Left lung (tissue), 10 donors: ENCODE data around the gene GTF2F1. TPM values are rescaled to one million over a fixed set of nuclear protein-coding genes. Genes with fewer than 3 reads are reported as not detected.

Experiments
- ATAC-seq: fragments of 200-7000 bp; cut with Tn5 transposase; one replicate; pipeline ENCODE4 v1.9.1; 2020; ENCODE audit warnings: moderate library complexity
- DNase-seq, 4 donors: peaks; one replicate each; pipeline ENCODE4 v3.0.0-alpha.2; 2013 to 2020
- H3K27ac ChIP-seq, 2 donors: fragments of 200-600 bp; sonication (generic) in 1 of 2; one replicate each; pipeline versions ENCODE4 v1.5.0 to v1.8.0; 2020 to 2021
- H3K27me3 ChIP-seq, 2 donors: fragments of 200-600 bp; sonication (generic) in 1 of 2; one replicate each; pipeline versions ENCODE4 v1.5.0 to v1.8.0; 2020 to 2021
- H3K36me3 ChIP-seq, 2 donors: fragments of 200-600 bp; sonication (generic) in 1 of 2; one replicate each; pipeline versions ENCODE4 v1.5.0 to v1.8.0; 2020 to 2021
- H3K4me1 ChIP-seq, 2 donors: fragments of 200-600 bp; one replicate each; pipeline ENCODE4 v1.8.0; 2021
- H3K4me3 ChIP-seq, 2 donors: fragments of 200-600 bp; sonication (generic) in 1 of 2; one replicate each; pipeline versions ENCODE4 v1.5.0 to v1.8.0; 2020 to 2021; ENCODE audit warnings: mild to moderate bottlenecking in 1 of 2
- H3K9me3 ChIP-seq, 2 donors: fragments of 200-600 bp; sonication (generic) in 1 of 2; one replicate each; pipeline versions ENCODE4 v1.5.0 to v1.8.0; 2020 to 2021
- intact Hi-C, 2 donors: fragments of 100-400 bp; cut with DNase I; formaldehyde crosslinking; loops; one replicate each; pipeline versions ENCODE4 v1.11.2 to v1.14.2; 2022
- polyA plus RNA-seq, 6 donors: library from polyadenylated mRNA; unstranded; fragments of 120-200 nt; gene quantifications; one replicate each; pipeline ENCODE4 v1.2.1, GENCODE V29; 2013; ENCODE audit not compliant: insufficient read length in 6 of 6
- total RNA-seq, 2 donors: library from RNA; stranded (reverse); fragmentation: NEBNext Ultra II Directional; extraction: Animal tissue kit (Norgen Biotek cat#: 25700); gene quantifications; one replicate each; pipeline ENCODE4 v1.2.1, GENCODE V29; 2021
- TF ChIP-seq, protein P1 (sequence below), 2 donors: fragments of 200-600 bp; sonication (generic) in 1 of 2; IDR thresholded peaks; one replicate each; pipeline versions ENCODE4 v1.5.0 to v1.8.0; 2021; ENCODE audit warnings: antibody characterized with exemption in 2 of 2
- donor health status: DM: no; HTN: yes; CAD: no.
- donor health status: DM: no; HTN: no; CAD: no.

GTF2F1 gene
- total and polyA plus RNA-seq, 8 donors, result 39.6 to 99.1 (median 76.4) TPM

DNA sequence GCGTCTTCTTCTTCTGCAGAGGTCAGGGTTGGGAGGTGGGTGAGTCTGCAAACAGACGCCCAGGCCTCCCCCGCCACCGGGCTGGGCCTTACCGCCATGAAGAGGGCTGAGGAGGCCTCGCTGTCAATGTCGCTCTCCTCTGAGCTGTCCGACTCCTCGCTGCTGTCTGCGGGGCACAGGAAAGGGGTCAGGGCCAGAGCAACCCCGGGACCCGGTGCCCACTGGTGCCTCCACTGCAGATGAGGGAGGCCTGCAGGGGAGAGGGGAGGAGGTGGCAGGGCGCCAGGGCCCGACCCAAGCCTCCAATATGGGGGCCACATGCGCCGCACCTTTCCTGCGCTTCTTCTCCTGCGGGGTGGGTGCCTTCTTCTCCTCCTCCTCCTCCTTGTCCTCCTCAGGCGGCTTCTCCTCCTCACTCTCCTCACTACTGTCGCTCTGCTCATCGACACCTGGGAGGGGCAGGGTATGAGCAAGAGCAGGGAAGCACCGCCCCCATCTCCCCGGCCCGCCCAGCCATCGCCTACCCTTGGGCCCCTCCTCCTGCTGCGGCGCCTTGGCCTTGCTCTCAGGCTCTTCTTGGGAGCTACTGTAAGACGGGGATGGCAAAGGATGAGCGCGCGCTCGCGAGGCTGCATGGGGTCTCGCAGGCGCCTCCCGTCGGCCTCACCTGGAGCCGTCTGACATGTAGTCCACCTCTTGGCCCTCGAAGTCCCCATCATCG is 11.8 kb downstream of the GTF2F1 start:
- intact Hi-C loops, result no loop called here
- ATAC-seq (no peak), DNase-seq (no peak)
- Histone ChIP-seq H3K4me3 (no peak overlapping the region), H3K36me3 (peaks cover 0 to 81% of the 10 kb centered on the region in 2 donors), H3K27me3 (no peaks in the 10 kb centered on the region), H3K27ac (no peak overlapping the region), H3K9me3 (no peaks in the 10 kb centered on the region), H3K4me1 (no peaks in the 10 kb centered on the region)
- TF ChIP-seq, protein P1, sequence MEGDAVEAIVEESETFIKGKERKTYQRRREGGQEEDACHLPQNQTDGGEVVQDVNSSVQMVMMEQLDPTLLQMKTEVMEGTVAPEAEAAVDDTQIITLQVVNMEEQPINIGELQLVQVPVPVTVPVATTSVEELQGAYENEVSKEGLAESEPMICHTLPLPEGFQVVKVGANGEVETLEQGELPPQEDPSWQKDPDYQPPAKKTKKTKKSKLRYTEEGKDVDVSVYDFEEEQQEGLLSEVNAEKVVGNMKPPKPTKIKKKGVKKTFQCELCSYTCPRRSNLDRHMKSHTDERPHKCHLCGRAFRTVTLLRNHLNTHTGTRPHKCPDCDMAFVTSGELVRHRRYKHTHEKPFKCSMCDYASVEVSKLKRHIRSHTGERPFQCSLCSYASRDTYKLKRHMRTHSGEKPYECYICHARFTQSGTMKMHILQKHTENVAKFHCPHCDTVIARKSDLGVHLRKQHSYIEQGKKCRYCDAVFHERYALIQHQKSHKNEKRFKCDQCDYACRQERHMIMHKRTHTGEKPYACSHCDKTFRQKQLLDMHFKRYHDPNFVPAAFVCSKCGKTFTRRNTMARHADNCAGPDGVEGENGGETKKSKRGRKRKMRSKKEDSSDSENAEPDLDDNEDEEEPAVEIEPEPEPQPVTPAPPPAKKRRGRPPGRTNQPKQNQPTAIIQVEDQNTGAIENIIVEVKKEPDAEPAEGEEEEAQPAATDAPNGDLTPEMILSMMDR (IDR thresholded peaks at IDR 0.05), result no peak

DNA sequence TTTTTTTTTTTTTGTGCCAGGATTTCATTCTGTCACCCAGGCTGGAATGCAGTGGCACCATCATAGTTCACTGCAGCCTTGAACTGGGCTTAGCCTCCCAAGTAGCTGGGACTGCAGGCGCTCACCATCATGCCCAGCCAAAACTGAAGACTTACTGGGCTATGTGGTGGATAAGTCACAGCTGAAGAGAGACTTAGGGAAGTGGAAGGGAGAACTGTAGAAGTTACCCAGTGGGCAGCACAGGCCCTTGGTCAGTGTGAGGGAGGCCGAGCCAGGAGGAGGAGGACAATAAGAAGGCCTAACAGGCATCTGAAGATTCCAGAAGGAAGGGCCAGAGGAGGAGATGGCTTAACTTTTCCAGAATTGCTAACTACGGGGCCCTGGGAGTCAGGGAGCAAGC is 13.2 kb downstream of the GTF2F1 start:
- Histone ChIP-seq H3K9me3 (no peaks in the 10 kb centered on the region), H3K36me3 (peaks cover 0 to 78% of the 10 kb centered on the region in 2 donors), H3K4me3 (no peak overlapping the region), H3K27ac (no peak overlapping the region), H3K27me3 (no peaks in the 10 kb centered on the region), H3K4me1 (no peaks in the 10 kb centered on the region)
- TF ChIP-seq, protein P1 (IDR thresholded peaks at IDR 0.05), result no peak
- no peak for ATAC-seq
- intact Hi-C loops, result no loop called here
- no peak for DNase-seq

DNA sequence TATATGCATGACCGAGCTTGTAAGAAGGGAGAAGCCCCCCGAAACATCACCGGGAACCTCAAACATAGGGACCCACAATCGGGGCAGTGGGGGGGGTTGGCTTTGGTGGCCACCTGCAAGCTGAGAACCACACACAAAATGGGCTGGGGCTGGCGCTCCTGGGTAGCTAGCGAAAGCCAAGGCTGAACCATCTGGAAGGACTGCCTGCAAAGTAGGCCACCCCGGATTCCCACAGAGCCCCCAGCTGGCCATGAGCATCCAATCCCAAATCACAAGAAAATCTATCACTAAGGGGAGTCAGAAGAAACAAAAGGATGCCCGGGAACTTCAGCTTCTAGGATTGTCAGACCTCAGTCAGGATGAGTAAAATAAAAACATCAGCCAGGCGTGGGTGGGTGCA is 14.5 kb downstream of the GTF2F1 start:
- Histone ChIP-seq H3K4me1 (peaks cover 0 to 7% of the 10 kb centered on the region in 2 donors), H3K27ac (no peak overlapping the region), H3K9me3 (no peaks in the 10 kb centered on the region), H3K4me3 (no peak overlapping the region), H3K27me3 (no peaks in the 10 kb centered on the region), H3K36me3 (peaks cover 0 to 68% of the 10 kb centered on the region in 2 donors)
- ATAC-seq, result no peak
- DNase-seq, result no peak
- TF ChIP-seq, protein P1 (IDR thresholded peaks at IDR 0.05), result no peak
- intact Hi-C loops, result no loop called here

DNA sequence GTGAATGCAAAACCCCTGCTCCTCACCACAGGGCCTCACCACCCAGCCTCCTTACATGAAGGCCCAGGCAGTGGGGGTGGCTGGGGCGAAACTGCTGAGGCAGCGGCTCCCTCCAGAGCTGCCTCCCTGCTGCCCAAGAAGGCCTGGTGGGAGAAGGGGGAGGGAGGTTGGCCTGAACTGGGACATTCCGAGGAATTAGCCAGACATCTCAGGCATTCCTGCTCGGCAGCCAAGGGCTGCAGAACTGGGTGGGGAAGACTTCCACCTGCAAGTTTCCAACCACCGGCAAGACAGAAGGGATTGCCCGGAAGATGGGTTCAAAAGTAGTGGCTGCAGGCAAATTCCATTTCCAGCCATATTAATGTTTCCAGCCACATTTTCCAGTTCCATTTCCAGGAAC is 14.9 kb downstream of the GTF2F1 start:
- H3K4me1 ChIP-seq, result peaks cover 0 to 7% of the 10 kb centered on the region in 2 donors
- H3K4me3 ChIP-seq, result no peak overlapping the region
- no peak overlapping the region for H3K27ac ChIP-seq
- no peak for ATAC-seq
- TF ChIP-seq, protein P1 (IDR thresholded peaks at IDR 0.05), result no peak
- no peaks in the 10 kb centered on the region for H3K9me3 ChIP-seq
- intact Hi-C loops, result no loop called here
- H3K36me3 ChIP-seq, result peaks cover 0 to 64% of the 10 kb centered on the region in 2 donors
- no peak for DNase-seq
- H3K27me3 ChIP-seq, result no peaks in the 10 kb centered on the region

DNA sequence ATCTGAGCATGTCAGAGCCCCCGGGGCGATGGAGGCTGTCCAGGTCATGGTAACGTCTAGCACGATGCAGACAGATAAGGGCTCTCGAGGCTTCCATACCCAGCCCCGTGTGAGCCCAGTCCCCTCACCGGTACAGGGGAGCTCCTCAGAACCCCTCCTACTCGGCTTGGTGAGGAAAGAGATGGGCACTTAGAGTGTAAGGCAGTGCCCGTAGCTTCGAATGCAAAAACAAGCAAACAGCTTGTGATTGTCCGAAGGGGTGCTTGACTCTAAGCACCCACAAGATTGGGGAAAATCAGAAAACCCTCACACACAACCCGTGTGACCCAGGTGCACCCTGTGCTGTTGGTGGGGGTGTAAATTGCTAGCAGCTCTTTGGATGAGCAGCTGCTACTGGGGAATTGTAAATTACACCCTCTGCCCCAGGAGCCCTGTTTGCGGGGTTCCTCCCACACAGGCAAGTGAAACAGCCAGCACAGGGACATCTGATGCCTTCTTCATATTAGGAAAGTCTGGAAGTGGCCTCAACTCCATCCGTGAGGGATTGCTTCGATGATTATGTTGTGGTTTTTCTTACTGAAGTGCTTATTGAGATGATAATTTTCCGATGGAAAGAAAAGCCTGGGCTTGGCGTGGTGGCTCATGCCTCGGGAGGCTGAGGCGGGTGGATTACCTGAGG is 16.3 kb downstream of the GTF2F1 start:
- DNase-seq (no peak), ATAC-seq (no peak)
- Histone ChIP-seq H3K4me1 (peaks cover 3 to 12% of the 10 kb centered on the region in 2 donors), H3K27ac (no peak overlapping the region), H3K9me3 (no peaks in the 10 kb centered on the region), H3K27me3 (no peaks in the 10 kb centered on the region), H3K36me3 (peaks cover 0 to 50% of the 10 kb centered on the region in 2 donors), H3K4me3 (no peak overlapping the region)
- TF ChIP-seq, protein P1 (IDR thresholded peaks at IDR 0.05), result no peak
- intact Hi-C loops, result no loop called here
